ENCODE data around the gene TOMT. TPM values are rescaled to one million over a fixed set of nuclear protein-coding genes. Genes with fewer than 3 reads are reported as not detected.

Gene TOMT
- total RNA-seq, 1 donor from 2014 or later: not detected

DNA sequence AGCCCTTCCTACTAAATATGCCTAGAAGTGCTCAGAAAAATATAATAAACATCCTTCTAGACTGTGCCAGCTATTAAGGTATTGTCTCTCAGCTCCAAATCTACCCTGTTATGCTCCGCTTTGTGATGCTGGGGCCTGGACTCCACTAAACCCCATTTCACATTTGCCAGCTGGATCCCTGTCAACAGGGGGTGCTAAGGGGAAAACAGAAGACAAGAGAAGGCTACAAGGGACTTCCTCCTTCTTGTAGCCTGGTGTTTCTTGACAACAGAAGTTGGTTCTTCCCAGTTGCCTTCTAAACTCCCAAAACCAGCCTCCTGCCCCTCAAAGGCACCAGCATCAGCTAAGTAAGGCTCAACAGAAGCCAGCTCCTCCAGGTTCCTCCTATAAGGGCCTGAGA lies 30.6 kb upstream of the TOMT start:
- TF ChIP-seq, protein P1, sequence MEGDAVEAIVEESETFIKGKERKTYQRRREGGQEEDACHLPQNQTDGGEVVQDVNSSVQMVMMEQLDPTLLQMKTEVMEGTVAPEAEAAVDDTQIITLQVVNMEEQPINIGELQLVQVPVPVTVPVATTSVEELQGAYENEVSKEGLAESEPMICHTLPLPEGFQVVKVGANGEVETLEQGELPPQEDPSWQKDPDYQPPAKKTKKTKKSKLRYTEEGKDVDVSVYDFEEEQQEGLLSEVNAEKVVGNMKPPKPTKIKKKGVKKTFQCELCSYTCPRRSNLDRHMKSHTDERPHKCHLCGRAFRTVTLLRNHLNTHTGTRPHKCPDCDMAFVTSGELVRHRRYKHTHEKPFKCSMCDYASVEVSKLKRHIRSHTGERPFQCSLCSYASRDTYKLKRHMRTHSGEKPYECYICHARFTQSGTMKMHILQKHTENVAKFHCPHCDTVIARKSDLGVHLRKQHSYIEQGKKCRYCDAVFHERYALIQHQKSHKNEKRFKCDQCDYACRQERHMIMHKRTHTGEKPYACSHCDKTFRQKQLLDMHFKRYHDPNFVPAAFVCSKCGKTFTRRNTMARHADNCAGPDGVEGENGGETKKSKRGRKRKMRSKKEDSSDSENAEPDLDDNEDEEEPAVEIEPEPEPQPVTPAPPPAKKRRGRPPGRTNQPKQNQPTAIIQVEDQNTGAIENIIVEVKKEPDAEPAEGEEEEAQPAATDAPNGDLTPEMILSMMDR (IDR thresholded peaks at IDR 0.05; ENCODE audit: partially characterized antibody, unreplicated experiment): no peak
- Mint-ChIP-seq H3K27me3 (ENCODE audit: unreplicated experiment) (peaks cover 4% of the 10 kb centered on the region), H3K4me3 (ENCODE audit: unreplicated experiment) (no peak overlapping the region), H3K9me3 (ENCODE audit: unreplicated experiment) (peaks cover 5% of the 10 kb centered on the region), H3K36me3 (ENCODE audit: unreplicated experiment) (no peaks in the 10 kb centered on the region), H3K27ac (ENCODE audit: unreplicated experiment) (no peak overlapping the region), H3K4me1 (ENCODE audit: low read depth, unreplicated experiment) (peaks cover 12% of the 10 kb centered on the region)
- DNase-seq: no peak

DNA sequence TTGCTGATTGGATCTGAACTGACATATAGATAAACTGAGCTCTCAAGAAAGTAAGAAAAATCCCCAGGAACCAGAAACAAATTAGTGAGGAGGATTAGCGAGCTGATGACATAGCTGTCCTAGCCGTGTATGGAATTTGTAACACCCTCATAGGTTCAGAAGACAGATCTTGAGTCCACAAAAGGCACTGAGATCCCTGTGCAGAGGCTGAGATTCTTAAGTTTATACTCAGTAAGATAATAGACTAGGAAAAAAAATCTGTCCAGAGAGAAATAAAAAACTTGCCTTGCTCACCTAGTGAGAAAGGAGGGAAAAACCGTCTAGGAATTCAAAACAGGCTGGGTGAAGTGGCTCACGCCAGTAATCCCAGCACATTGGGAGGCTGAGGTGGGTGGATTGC lies 30.0 kb upstream of the TOMT start:
- Mint-ChIP-seq H3K27ac (ENCODE audit: unreplicated experiment) (no peak overlapping the region), H3K27me3 (ENCODE audit: unreplicated experiment) (peaks cover 4% of the 10 kb centered on the region), H3K36me3 (ENCODE audit: unreplicated experiment) (no peaks in the 10 kb centered on the region), H3K9me3 (ENCODE audit: unreplicated experiment) (peaks cover 5% of the 10 kb centered on the region), H3K4me3 (ENCODE audit: unreplicated experiment) (no peak overlapping the region), H3K4me1 (ENCODE audit: low read depth, unreplicated experiment) (peaks cover 10% of the 10 kb centered on the region)
- no peak for DNase-seq
- TF ChIP-seq, protein P1 (IDR thresholded peaks at IDR 0.05; ENCODE audit: partially characterized antibody, unreplicated experiment): no peak

DNA sequence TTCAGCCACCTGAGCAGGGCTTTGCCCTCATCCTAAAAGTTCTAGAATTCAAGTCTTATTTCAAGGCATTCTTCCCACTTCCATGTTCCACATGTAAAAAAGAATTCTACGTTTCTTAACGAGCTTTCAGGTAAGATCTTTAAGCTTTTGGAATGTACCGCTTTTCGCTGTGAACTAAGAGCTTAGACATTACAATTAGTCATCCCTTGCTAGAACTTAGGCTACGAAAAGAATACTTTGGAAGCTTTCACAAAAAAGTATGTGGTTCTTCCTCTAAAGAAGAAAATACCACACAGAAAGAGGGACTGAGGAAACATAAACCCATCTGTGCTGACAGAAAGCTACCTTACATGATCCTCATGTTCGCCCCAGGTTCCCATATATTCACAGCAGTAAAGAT lies 27.2 kb upstream of the TOMT start:
- Mint-ChIP-seq H3K9me3 (ENCODE audit: unreplicated experiment) (peaks cover 9% of the 10 kb centered on the region), H3K27me3 (ENCODE audit: unreplicated experiment) (peaks cover 5% of the 10 kb centered on the region), H3K27ac (ENCODE audit: unreplicated experiment) (peak overlapping the region; percentile 49), H3K36me3 (ENCODE audit: unreplicated experiment) (no peaks in the 10 kb centered on the region), H3K4me3 (ENCODE audit: unreplicated experiment) (peak overlapping the region; percentile 60), H3K4me1 (ENCODE audit: low read depth, unreplicated experiment) (peaks cover 11% of the 10 kb centered on the region)
- TF ChIP-seq, protein P1 (IDR thresholded peaks at IDR 0.05; ENCODE audit: partially characterized antibody, unreplicated experiment): no peak
- no peak for DNase-seq

DNA sequence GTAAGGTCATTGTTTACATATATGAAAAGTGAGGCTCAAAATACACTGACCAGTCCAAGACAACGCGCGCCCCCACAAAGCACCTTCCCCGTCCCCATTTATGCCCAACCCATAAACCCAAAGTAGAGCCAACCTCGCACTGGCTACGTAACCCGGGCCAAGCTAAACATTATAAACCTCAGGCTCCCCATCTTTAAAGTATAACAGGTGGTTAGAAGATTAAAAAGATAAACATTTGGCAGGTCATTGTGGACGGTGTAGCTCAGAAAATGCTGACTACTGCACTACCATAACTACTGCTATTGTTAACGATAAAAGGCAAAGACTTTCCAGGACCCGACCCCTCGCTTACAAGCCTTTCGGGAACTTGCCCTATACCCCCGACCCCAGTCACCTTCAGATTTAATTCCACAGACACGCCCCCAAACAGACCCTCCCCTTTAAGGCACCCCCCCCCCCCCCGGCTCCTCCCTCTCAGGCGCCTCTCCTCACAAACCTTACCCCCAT lies 25.9 kb upstream of the TOMT start:
- H3K36me3 Mint-ChIP-seq (ENCODE audit: unreplicated experiment): no peaks in the 10 kb centered on the region

More for the DNA sequence above, 25.9 kb upstream of the TOMT start:
- Mint-ChIP-seq H3K27me3 (ENCODE audit: unreplicated experiment) (peaks cover 5% of the 10 kb centered on the region), H3K4me3 (ENCODE audit: unreplicated experiment) (peak overlapping the region; percentile 89), H3K9me3 (ENCODE audit: unreplicated experiment) (peaks cover 9% of the 10 kb centered on the region), H3K4me1 (ENCODE audit: low read depth, unreplicated experiment) (peaks cover 11% of the 10 kb centered on the region), H3K27ac (ENCODE audit: unreplicated experiment) (peak overlapping the region; percentile 48)
- no peak for DNase-seq
- TF ChIP-seq, protein P1 (IDR thresholded peaks at IDR 0.05; ENCODE audit: partially characterized antibody, unreplicated experiment): no peak
